Measurements from ENCODE around the gene FRG2B.
"Not testable (repeated sequence)": the region's sequence is repeated elsewhere in the genome, so short reads cannot be mapped to it uniquely, and the experiment has no call there.

FRG2B gene

GRCh38 chr10:133626695-133627094 is at the start of gene FRG2B:
Gene FRG2B (minus strand): TSS chr10:133626795. CDS start chr10:133626742, 53 bp downstream.
- not testable (repeated sequence) for DNase-seq (ENCODE audit: low read depth, low spot score)

DNA sequence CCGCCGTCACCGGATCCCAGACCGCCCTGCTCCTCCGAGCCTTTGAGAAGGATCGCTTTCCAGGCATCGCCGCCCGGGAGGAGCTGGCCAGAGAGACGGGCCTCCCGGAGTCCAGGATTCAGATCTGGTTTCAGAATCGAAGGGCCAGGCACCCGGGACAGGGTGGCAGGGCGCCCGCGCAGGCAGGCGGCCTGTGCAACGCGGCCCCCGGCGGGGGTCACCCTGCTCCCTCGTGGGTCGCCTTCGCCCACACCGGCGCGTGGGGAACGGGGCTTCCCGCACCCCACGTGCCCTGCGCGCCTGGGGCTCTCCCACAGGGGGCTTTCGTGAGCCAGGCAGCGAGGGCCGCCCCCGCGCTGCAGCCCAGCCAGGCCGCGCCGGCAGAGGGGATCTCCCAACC is 40.9 kb upstream of the FRG2B start:
- not testable (repeated sequence) for DNase-seq (ENCODE audit: low read depth, low spot score)

DNA sequence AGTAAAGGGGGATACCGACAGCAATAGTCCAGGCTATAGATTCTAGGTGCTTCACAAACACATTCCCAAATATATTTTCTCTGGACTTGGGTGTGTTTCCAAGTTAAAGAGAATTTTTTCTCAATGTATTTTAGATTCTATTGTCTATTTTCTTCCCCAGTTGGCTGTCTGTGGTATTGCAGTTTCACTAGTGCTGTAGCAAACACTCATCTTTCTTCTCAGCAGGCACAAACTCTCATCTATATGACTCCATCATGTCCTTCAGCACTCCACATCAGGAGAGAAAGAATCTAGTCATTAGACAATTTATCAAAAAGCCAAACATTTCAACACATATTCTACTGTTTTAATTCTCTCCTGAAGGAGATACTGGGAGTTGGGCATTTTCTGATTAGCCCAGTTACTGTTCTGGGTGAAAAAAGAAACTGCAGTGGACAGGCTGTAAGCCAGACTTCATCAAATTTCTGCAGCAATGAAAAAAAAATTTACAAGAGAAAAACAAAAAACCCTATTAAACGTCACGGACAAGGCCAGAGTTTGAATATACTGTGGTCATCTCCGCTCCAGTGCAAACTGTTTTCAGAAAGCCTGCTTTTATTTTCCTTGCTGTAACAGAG is 37.1 kb upstream of the FRG2B start:
- DNase-seq (ENCODE audit: low read depth, low spot score): not testable (repeated sequence)

GRCh38 chr10:133661122-133661521 is 34.5 kb upstream of the FRG2B start:
- not testable (repeated sequence) for DNase-seq (ENCODE audit: low read depth, low spot score)

DNA sequence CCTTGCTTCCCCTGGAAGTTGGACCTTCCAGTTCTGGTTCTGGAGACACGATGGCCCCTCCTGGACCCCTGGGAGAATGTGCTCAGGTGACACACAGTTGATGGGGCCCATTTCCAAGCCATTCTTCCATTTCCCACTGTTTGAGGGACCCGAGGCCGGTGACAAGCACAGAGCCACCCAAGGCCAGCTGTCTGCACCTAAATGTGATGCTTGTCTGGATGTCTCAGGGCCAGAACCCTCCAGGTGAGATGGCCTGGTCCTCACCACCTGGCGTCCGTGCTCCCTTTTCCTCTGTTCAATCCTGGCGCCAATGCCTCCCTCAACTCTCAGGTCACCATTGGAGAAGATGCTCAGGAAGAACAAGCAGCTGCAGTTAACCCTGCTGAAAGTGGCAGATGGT is 33.9 kb upstream of the FRG2B start:
- not testable (repeated sequence) for DNase-seq (ENCODE audit: low read depth, low spot score)

- not testable (repeated sequence) for DNase-seq (ENCODE audit: low read depth, low spot score)
These were observed 30.7 kb upstream of the FRG2B start for GRCh38 chr10:133657276-133657675.

DNA sequence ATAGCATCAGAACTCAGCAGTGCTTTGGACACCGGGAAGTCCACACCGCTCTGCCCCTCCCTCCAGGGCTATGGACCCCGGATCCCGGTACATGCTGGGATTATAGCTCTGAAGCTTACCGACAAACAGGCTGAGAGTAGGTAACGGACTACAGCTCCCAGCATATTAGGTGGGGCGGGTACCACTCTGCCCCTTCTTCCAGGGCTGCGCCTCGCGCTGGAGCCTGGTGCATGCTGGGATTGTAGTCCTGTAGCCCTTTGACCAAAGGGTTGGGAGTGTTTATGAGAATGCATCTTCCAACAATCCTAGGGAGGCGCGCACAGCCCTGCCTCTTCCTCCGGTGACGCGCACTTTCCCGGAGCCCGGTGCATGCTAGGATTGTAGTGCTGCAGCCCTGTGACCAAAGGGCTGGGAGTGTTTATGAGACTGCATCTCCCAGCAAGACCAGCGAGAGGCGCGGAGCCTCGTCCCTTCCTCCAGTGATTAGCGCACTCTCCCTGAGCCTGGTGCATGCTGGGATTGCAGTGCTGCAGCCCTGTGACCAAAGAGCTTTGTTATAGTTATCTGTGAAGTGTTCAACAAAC is 22.4 kb upstream of the FRG2B start:
- not testable (repeated sequence) for DNase-seq (ENCODE audit: low read depth, low spot score)

DNA sequence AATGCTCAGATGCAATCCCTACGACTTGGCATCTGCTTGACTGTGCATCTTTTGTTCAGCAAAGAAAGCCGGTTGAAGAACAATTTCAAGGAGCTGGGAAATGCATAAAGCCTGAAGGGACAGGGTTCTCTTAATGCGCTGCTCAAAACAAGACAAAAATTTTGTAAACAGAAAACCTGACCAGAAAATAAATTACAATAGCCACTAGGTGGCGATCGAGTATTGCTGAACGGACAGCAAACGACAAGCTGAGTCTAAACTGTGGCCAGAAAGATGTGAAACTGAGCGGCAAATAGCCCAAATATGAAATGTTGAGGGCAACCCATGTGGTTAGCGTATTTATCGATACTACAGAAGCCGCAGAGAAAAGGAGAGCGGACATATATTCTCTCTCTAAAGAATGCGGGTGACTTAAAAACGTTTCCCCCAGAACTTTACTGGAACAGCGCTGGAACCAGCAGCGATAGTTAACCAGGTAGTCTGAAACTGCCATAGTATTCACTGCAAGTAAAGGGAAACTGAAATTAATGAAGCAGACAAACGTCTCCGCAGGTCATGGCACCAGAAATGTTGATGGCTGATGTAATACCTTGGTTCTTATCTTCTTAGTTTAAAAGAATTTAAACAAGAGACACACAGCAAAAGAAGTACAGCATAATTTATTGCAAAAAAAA is 20.6 kb upstream of the FRG2B start:
- not testable (repeated sequence) for DNase-seq (ENCODE audit: low read depth, low spot score)

DNA sequence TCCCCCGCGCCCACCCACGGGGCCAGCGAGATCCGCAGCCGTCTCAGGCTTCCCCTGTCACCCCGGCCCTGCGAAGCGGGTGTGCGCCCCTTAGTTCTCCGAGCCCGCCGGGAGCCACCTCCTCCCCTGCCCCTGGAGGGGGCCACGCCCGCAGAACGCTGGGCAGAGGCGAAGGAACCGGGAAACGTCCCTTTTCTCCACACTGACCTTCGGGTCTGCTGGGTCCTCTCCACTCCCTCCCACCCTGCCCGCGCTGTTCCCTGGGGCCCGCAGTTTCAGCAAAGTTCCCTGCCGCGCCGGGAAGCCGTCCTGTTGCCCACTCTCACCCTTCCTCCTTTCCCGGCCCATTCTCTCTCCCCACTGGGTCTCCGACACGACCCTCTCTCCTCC is 11.2 kb upstream of the FRG2B start:
- not testable (repeated sequence) for DNase-seq (ENCODE audit: low read depth, low spot score)

DNA sequence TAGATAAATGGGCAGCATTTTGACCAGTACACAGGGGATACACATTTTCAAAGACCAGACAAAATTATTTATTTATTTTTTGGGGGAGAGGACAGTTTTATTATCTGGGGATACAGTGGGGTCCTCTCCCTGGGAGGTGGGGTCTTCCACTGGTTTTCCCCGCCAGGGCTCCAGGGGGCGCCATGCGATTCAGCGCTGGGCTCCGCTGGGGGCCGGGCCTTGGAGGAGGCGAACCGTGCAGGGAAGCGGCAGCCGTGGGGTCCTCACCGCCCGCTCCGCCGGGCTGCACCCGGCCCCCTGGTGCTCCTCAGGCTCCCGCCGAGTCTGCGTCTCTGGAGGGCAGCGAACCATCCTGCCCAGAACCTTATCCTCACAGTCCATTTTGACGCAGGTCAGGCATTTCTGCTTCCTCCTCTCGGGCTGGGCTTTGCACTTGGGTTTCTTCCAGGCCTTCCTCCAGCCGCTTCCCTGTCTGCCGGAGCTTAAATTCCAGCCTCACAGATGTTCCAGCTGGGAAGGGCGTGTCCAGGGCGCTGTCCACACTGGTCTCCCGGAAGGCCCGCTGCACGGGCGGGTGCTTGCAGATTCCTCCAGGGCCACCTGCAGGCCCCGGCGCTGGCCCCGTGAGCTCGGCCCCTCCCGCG is 10.7 kb upstream of the FRG2B start:
- DNase-seq (ENCODE audit: low read depth, low spot score): not testable (repeated sequence)

GRCh38 chr10:133630723-133631249 is 4.2 kb upstream of the FRG2B start:
- not testable (repeated sequence) for DNase-seq (ENCODE audit: low read depth, low spot score)

GRCh38 chr10:133622544-133622943 is 4.1 kb downstream of the FRG2B start:
- not testable (repeated sequence) for DNase-seq (ENCODE audit: low read depth, low spot score)

DNA sequence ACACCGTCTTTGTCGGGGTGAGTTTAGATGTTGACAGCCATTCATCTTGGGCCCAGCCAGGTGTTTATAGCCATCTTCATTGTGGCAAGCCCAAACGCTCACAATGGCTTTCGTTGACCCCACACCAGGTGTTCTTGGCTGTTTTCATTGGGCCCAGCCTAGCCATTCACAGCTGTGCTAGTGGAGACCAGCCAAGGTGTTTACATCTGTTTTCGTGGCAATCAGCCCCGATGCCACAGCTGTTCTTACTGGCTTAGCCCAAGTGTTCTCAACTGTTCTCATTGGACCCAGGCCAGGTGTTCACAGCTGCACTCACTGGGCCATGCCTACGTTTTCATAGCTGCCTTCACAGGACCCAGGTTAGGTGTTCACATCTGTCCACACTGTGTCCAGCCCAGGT is 7.7 kb downstream of the FRG2B start:
- no peak for DNase-seq (ENCODE audit: low read depth, low spot score)

- no peak for DNase-seq (ENCODE audit: low read depth, low spot score)
These were observed 9.4 kb downstream of the FRG2B start for GRCh38 chr10:133617196-133617595.

- no peak for DNase-seq (ENCODE audit: low read depth, low spot score)
These were observed 10.0 kb downstream of the FRG2B start for GRCh38 chr10:133616371-133617130.

- DNase-seq (ENCODE audit: low read depth, low spot score): no peak
These were observed 11.6 kb downstream of the FRG2B start for GRCh38 chr10:133614830-133615580.

- DNase-seq (ENCODE audit: low read depth, low spot score): no peak
These were observed 12.9 kb downstream of the FRG2B start for GRCh38 chr10:133613699-133614098.

GRCh38 chr10:133611079-133611478 is 15.5 kb downstream of the FRG2B start:
- no peak for DNase-seq (ENCODE audit: low read depth, low spot score)

DNA sequence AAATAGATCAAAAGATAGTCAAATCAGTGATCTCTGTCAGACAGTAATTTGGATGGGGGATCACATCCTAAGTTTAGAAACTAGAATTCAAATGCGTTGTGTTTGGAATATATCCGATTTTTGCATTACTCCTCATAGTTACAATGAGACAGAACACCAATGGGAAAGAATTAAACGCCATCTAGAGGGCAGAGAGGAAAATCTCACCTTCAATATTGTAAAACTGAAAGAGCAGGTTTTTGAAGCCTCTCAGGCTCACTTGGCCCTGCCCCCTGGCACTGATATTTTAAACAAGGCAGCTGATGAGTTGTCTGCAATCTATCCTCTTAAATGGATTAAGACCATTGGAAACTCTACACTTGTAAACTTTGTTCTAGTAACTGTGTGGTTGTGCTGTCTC is 17.7 kb downstream of the FRG2B start:
- no peak for DNase-seq (ENCODE audit: low read depth, low spot score)

DNA sequence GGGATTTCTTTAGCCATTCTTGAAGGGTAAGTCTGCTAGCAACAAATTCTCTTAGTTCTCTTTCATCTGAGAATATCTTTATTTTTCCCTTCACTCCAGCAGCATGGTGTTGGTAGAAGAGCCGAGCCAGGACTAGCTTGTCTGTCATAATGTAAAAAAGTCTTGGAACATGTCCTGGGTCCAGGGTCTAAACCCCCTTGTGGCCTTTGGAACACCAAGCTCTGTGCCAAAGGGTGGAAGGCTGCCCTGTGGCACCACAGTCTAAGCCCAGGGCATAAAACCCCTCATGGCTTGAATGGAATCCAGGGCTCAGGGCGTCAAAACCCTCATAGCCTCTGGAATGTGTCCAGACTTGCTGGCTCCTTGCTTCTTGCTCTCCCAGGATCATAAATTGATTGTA is 23.2 kb downstream of the FRG2B start:
- not testable (repeated sequence) for DNase-seq (ENCODE audit: low read depth, low spot score)

- DNase-seq (ENCODE audit: low read depth, low spot score): no peak
These were observed 25.9 kb downstream of the FRG2B start for GRCh38 chr10:133600657-133601056.

Measured in iPS DF 19.7 (cell line).